NCI-H2029 treated with DMSO at 0.1 percent for 48 hours (cell line): ENCODE data around the gene WNT7A.

ENCODE experiments used
- DNase-seq: peaks from one replicate; lab custom pipeline; 2025; lab: John Stamatoyannopoulos, UW

Gene WNT7A

DNA sequence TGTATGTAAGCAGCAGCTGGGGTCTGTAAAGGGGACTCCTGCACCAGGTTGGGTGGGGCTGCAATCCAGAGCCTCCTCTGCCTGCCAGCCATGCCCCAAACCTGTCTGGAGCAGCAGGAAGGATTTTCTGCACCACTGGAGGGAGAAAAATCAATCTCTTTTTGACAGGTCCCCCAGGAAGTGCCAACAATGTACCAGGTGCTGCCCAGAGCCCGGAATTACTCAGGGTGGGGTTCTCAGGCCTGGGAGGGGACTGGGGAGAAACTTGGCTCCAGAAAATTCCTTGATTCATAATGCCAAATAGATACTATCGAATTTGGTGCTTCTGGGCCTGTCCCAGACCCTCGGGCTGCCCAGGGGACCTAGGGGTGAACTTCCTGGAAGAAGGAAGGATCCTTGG lies 52.6 kb downstream of the WNT7A start:
- DNase-seq = no peak

DNA sequence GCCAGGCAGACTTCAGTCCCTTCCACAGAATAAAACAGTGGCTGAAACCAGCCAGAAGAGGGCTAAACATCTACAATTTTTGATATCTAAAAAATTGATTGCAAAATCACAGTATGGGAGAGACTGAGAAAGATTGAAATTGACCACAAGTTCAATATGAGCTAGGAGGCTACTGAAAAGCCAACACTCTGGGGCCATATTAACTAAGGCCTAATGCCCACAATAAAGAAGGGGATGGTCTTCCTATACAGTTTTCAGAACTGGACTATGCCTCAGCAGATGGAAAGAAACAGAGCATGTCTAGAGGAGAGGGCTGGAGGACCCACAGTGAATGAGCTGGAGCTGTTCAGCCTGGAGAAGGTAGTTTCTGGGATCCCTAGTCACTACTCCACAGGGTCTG lies 53.2 kb downstream of the WNT7A start:
- no peak for DNase-seq

DNA sequence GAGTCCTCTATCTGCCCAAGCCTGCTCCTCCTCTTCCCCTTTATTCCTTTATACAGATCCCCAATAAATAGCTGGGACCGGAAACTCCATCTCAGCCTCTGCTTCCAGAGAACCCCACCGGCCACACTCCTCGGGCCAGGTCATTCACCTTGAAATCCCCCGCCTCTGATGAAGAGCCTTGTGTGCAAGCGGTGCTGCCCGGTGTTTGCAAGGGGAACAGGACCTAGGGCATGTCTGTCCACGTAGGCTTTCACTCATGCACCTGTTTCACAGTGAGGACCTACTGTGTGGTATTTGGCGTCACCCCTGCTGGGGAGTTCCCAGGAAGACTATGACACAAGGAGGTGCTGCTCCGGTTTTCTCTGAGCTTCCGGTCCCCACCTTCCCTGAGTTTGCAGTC lies 54.0 kb downstream of the WNT7A start:
- DNase-seq = no peak

- DNase-seq = no peak
Measured at GRCh38 chr3:13825311-13825579, 54.6 kb downstream of the WNT7A start.

- DNase-seq = no peak
Measured at GRCh38 chr3:13824521-13825310, 55.2 kb downstream of the WNT7A start.

GRCh38 chr3:13823692-13824091 lies 56.2 kb downstream of the WNT7A start:
- DNase-seq = no peak

GRCh38 chr3:13822871-13823585 lies 56.8 kb downstream of the WNT7A start:
- no peak for DNase-seq

DNA sequence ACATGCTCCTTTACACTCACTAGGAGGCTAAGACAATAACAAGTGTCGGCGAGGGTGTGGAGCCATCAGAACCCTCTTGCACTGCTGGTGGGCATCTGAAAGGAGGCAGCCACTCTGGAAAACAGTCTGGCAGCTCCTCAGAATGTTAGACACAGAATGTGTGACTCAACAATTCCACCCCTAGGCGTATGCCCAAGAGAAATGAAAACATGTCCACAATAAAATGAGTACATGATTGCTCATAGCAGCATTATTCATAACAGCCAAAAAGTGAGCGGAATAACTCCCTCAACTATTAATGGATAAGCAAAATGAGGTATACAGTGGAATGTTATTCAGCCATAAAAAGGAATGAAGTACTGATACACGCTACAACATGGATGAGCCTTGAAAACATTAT lies 57.8 kb downstream of the WNT7A start:
- DNase-seq = no peak

- no peak for DNase-seq
Measured at GRCh38 chr3:13821126-13821525, 58.7 kb downstream of the WNT7A start.

DNA sequence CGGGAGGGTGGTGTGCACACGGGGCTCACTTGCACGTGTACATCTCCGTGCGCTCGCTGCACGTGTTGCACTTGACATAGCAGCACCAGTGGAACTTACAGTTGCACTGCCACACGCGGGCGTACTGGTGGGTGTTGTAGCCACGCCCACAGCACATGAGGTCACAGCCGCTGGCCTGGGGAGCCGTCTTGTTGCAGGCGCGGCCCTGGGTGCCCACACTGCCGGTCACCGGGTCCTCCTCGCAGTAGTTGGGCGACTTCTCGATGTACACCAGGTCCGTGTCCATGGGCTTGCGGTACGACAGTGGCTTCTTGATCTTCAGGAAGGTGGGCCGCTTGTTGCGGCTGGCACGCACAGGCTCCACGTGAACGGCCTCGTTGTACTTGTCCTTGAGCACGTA lies 61.0 kb downstream of the WNT7A start:
- DNase-seq = no peak

- no peak for DNase-seq
Measured at GRCh38 chr3:13815088-13815683, 64.7 kb downstream of the WNT7A start.

DNA sequence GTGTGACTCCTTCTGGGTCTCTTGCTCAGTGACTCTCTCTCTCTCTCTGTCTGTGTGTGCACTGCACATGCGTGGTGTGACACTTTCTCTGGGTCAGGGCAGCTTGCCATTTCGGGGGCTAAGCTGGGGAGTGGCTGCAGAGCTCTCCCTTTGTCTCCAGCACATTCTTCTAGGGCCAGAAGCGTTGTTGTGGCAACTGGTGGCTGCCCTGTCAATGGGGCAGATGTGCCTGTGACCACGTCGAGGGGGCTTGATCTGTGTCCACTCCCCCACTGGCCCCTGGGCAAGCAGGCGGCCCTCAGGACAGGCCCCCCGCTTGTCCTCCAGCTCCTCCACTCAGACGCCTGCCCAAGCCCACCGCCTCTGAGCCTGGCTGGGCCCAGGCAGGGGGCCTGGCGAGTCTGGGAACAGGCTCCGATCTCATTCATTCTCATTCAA lies 67.8 kb downstream of the WNT7A start:
- DNase-seq = no peak

DNA sequence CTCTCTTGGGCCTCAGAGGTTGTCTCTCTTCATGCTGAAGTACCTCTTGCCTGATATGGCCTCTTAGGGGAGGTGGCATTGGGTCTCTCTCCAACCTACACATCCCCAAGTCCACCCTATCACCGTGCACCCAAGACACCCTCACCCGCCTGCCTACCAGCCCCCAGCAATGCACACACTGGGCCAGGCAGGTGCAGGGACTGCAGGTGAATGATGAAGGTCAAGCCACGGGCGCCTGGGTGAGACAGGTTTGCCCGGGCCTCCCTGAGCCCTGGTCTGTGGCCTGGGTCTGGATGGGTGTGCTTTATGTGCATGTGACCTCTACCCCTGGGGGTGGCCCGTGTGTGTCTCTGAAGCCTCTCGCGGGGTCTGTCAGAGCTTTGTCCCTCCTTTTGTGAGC lies 68.3 kb downstream of the WNT7A start:
- DNase-seq = no peak

DNA sequence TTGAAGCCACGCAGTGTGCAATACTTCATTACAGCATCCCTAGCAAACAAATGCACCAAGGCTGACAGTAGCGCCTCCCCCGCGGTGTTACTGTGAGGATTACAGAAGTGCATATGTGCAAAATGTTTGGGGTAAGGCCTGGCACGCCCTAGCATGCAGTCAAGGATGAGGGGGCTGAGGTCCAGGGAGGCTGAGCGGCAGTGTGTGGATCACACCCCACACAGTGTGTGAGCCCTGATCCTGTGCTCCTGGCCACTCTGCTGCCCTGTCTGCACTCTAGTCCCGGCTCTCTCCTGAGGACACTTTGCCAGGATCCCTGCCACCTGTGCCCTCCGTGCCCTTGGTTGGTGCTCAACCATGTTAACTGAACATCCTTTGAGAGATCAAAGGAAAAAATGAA lies 71.3 kb downstream of the WNT7A start:
- no peak for DNase-seq

GRCh38 chr3:13801361-13802204 lies 78.3 kb downstream of the WNT7A start:
- no peak for DNase-seq

DNA sequence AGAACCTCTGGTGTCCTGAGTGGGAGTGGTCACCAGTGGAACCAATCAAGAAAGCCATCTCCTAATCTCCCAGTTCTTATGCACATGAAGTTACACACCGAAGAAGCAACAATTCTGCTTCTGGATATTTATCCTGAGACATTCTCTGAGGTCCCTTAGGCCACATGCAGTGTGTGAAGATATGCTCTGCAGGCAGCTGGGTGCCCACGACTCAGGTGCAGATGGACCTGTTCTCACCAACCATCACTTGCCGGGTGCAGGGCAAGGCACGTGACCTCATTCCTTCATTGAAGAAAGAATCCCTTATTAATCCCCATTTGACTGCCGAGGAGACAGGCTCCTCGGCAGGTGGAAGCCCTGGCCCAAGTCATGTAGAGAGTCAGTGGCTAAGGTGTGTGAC lies 79.8 kb downstream of the WNT7A start:
- DNase-seq = no peak

DNA sequence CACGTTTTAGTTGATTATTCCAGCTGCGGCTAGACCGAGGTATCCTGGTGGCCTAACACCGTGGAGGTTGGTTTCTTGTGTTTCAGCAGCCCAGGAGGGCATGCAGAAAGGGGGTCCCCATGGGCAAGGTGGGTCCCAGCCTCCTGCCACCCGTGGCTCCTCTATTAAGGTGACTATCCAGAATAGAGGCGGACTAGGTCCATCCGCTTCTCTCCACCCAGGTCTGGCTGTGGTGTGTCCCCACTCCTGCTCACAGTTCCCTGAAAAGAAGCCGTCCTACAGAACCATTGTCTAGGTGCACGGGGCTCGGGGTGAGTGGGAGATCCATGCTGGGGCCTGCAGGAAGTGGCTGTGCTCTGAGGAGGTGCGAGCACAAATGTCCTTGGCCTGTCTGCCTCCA lies 81.5 kb downstream of the WNT7A start:
- DNase-seq = no peak

DNA sequence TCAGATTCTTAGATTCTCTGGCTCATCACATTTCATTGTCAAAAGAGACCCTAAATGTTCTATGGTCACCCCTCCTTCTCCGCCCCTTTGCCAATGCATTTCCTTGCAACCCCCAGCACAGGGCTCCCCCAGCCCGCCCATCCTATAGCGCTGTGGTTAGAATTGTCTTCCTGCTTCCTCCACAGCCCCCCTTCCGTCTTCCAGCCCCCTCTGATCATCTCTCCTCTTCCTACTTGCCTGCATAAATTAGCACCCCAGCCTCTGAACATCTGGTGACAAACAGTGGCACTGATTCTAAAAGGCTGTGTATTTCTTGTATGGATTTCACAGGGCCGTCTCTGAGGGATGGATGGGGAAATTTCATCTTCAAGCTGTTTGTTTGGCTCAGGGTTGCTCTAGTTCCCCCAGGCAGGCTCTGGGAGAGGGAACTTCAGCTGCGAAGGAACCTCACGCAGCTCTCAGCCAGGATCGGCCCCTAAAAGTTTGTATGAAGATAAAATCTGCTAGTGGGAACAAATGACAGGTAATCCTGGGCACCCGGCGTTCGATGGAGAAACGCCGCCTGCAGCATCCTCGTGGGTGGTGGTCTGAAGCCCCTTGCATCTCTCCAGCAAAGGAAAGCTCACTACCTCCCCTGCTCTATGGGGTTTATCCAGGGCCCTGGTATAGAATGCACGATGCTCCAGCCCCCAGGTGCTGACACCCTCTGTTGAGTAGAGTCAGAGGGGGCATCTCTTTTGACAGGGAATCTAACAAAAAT lies 83.0 kb downstream of the WNT7A start:
- no peak for DNase-seq

GRCh38 chr3:13795816-13796215 lies 84.1 kb downstream of the WNT7A start:
- DNase-seq = no peak

- DNase-seq = no peak
Measured at GRCh38 chr3:13794322-13794721, 85.5 kb downstream of the WNT7A start.

GRCh38 chr3:13793451-13793850 lies 86.4 kb downstream of the WNT7A start:
- DNase-seq = no peak
